Activated CD4-positive, alpha-beta T cell treated with anti-CD3 and anti-CD28 coated beads, Interleukin-2, amount 50 U/mL, for 16 hours (primary cell): Measurements from ENCODE around the gene GZMA.

Experiments
- DNase-seq: peaks from one replicate; pipeline ENCODE4 v3.0.0-alpha.2; 2020

Gene GZMA

GRCh38 chr5:55113327-55113726 lies 10.9 kb downstream of the GZMA start:
- DNase-seq, result no peak

GRCh38 chr5:55114061-55114460 lies 11.6 kb downstream of the GZMA start:
- no peak for DNase-seq

- no peak for DNase-seq
These were observed 20.9 kb downstream of the GZMA start for GRCh38 chr5:55123365-55123764.

GRCh38 chr5:55134053-55134722 lies 31.7 kb downstream of the GZMA start:
- DNase-seq, result peak; percentile 70

GRCh38 chr5:55136521-55136920 lies 34.1 kb downstream of the GZMA start:
- DNase-seq, result no peak

GRCh38 chr5:55140908-55141665 lies 38.6 kb downstream of the GZMA start:
- no peak for DNase-seq

GRCh38 chr5:55141945-55142690 lies 39.7 kb downstream of the GZMA start:
- peak; percentile 19 for DNase-seq

GRCh38 chr5:55143624-55144023 lies 41.2 kb downstream of the GZMA start:
- DNase-seq, result no peak

- DNase-seq, result no peak
These were observed 43.6 kb downstream of the GZMA start for GRCh38 chr5:55146080-55146479.

- peak; percentile 90 for DNase-seq
These were observed 44.2 kb downstream of the GZMA start for GRCh38 chr5:55146543-55147151.

GRCh38 chr5:55149308-55149795 lies 46.9 kb downstream of the GZMA start:
- no peak for DNase-seq

- DNase-seq, result no peak
These were observed 49.7 kb downstream of the GZMA start for GRCh38 chr5:55151923-55152842.

GRCh38 chr5:55154873-55155272 lies 52.4 kb downstream of the GZMA start:
- DNase-seq, result no peak
